NCI-H748 (cell line): ENCODE measurements around the gene PLEKHH1.
A peak's percentile ranks its signal among the peaks of the same experiment; 100 is the strongest.

Experiments
- DNase-seq: peaks from one replicate; lab custom pipeline; 2025; ENCODE audit not compliant: unreplicated experiment; lab: John Stamatoyannopoulos, UW

The PLEKHH1 gene

GRCh38 chr14:67510121-67510520, 23.0 kb upstream of the PLEKHH1 start:
- DNase-seq, result no peak

- DNase-seq, result no peak
These were observed 22.3 kb upstream of the PLEKHH1 start for GRCh38 chr14:67510836-67511235.

GRCh38 chr14:67512463-67513310, 20.4 kb upstream of the PLEKHH1 start:
- DNase-seq, result no peak

GRCh38 chr14:67513631-67514108, 19.4 kb upstream of the PLEKHH1 start:
- DNase-seq, result no peak

- DNase-seq, result no peak
These were observed 18.9 kb upstream of the PLEKHH1 start for GRCh38 chr14:67514203-67514607.

GRCh38 chr14:67514650-67515385, 18.3 kb upstream of the PLEKHH1 start:
- peak; percentile 41 for DNase-seq

- peak; percentile 47 for DNase-seq
These were observed 17.6 kb upstream of the PLEKHH1 start for GRCh38 chr14:67515386-67516079.

- DNase-seq, result no peak
These were observed 16.4 kb upstream of the PLEKHH1 start for GRCh38 chr14:67516676-67517075.

- no peak for DNase-seq
These were observed 16.0 kb upstream of the PLEKHH1 start for GRCh38 chr14:67517083-67517482.

GRCh38 chr14:67519406-67519805, 13.7 kb upstream of the PLEKHH1 start:
- DNase-seq, result no peak

- no peak for DNase-seq
These were observed 12.6 kb upstream of the PLEKHH1 start for GRCh38 chr14:67520482-67520881.

- no peak for DNase-seq
These were observed 10.8 kb upstream of the PLEKHH1 start for GRCh38 chr14:67522270-67522669.

- no peak for DNase-seq
These were observed 9.1 kb upstream of the PLEKHH1 start for GRCh38 chr14:67523764-67524633.

GRCh38 chr14:67524634-67524963, 8.5 kb upstream of the PLEKHH1 start:
- no peak for DNase-seq

GRCh38 chr14:67525389-67525788, 7.7 kb upstream of the PLEKHH1 start:
- no peak for DNase-seq

- no peak for DNase-seq
These were observed 6.9 kb upstream of the PLEKHH1 start for GRCh38 chr14:67526181-67526580.

- peak; percentile 55 for DNase-seq
These were observed 6.2 kb upstream of the PLEKHH1 start for GRCh38 chr14:67526676-67527459.

- DNase-seq, result no peak
These were observed 5.3 kb upstream of the PLEKHH1 start for GRCh38 chr14:67527756-67528155.

GRCh38 chr14:67528276-67528675, 4.8 kb upstream of the PLEKHH1 start:
- DNase-seq, result no peak
